Dendritic cell treated with granulocyte-macrophage colony-stimulating factor and Interleukin-4, amounts not matched to agents 40 ng/mL and 50 ng/mL, for 4 days (primary cell): ENCODE results near the gene SNU13.
"Not testable (repeated sequence)": the region's sequence is repeated elsewhere in the genome, so short reads cannot be mapped to it uniquely, and the experiment has no call there.

Experiments used
- H3K27ac Mint-ChIP-seq: one replicate; pipeline ENCODE4 v1.8.0; 2022; ENCODE audit warnings: mild to moderate bottlenecking, mixed read lengths
- H3K27me3 Mint-ChIP-seq: one replicate; pipeline ENCODE4 v1.8.0; 2022; ENCODE audit warnings: mild to moderate bottlenecking, mixed read lengths
- H3K36me3 Mint-ChIP-seq: one replicate; pipeline ENCODE4 v1.8.0; 2022; ENCODE audit warnings: low read depth, mixed read lengths
- H3K4me1 Mint-ChIP-seq: one replicate; pipeline ENCODE4 v1.8.0; 2022; ENCODE audit warnings: low read depth, mixed read lengths
- H3K4me3 Mint-ChIP-seq: one replicate; pipeline ENCODE4 v1.8.0; 2022; ENCODE audit warnings: mild to moderate bottlenecking, moderate library complexity, mixed read lengths
- H3K9me3 Mint-ChIP-seq: one replicate; pipeline ENCODE4 v1.8.0; 2022; ENCODE audit warnings: mixed read lengths
- intact Hi-C: fragments of 100-400 bp; cut with micrococcal nuclease; formaldehyde crosslinking; loops from one replicate; pipeline ENCODE4 v1.15.0; 2022

Gene SNU13

DNA sequence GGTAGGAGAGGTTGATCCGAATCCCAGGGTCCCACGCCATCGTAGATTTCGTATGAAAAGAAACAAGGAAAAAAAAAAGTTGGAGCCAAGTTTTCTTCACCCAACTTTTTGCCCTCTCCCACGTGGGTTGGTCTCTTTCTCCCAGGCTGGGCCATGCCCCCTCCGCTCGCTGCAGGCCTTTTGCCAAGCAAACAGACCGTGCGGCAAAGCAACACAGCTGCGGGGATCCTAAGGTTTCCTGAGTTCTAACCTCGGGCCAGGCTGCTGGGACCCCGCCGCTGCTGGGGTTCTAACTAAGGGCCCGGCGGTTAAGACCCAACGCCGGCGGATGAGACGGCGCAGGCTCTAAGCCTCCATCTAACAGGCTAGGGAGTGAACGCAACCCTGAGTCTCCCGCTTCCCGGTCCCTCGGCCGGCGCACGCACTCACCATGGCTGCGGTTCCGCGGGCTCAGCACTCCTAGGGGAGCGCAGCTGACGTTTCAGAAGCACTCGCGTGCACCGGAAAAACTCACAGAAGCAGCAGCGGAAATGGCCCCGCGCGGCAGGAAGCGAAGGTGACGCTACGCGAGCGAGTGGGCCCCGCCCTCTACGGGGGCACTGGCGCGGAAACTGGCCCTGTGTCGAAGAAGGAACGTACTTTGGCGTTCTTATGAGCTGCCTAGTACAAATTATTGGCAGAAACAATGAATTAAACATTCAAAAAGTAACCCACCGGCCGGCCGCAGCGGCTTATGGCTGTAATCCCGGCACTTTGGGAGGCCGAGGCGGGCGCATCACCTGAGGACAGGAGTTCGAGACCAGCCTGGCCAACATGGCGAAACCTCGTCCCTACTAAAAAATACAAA, at the start of gene SNU13:
Gene SNU13 (minus strand): TSS at position 503 of the 847 bp plus-strand sequence. CDS start 71 bp downstream, at position 432.
- Mint-ChIP-seq H3K9me3 (no peaks in the 10 kb centered on the region), H3K4me1 (peaks cover 15% of the 10 kb centered on the region), H3K27ac (peak within 1 kb of the TSS; percentile 98), H3K36me3 (peaks cover 19% of the 10 kb centered on the region), H3K27me3 (no peaks in the 10 kb centered on the region), H3K4me3 (peak within 1 kb of the TSS; percentile 91)
- intact Hi-C loops, result loop anchor here (2.0 kb wide), 1 partner anchor 22 kb away; no protein-coding TSS in a partner anchor

DNA sequence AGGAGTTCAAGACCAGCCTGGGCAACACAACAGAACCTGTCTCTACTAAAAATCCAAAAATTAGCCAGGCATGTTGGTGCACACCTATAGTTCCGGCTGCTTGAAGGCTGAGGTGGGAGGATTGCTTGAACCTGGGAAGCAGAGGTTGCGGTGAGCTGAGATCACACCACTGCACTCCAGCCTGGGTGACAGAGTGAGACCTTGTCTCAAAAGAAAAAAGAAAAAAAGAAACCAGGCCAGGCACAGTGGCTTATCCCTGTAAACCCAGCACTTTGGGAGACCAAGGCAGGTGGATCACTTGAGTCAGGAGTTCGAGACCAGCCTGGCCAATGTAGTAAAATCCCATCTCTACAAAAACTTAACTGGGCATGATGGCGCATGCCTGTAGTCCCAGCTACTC, 44.6 kb upstream of the SNU13 start:
- H3K9me3 Mint-ChIP-seq, H3K27me3 Mint-ChIP-seq, H3K36me3 Mint-ChIP-seq, intact Hi-C loops, H3K27ac Mint-ChIP-seq, H3K4me1 Mint-ChIP-seq, H3K4me3 Mint-ChIP-seq: not testable (repeated sequence)

DNA sequence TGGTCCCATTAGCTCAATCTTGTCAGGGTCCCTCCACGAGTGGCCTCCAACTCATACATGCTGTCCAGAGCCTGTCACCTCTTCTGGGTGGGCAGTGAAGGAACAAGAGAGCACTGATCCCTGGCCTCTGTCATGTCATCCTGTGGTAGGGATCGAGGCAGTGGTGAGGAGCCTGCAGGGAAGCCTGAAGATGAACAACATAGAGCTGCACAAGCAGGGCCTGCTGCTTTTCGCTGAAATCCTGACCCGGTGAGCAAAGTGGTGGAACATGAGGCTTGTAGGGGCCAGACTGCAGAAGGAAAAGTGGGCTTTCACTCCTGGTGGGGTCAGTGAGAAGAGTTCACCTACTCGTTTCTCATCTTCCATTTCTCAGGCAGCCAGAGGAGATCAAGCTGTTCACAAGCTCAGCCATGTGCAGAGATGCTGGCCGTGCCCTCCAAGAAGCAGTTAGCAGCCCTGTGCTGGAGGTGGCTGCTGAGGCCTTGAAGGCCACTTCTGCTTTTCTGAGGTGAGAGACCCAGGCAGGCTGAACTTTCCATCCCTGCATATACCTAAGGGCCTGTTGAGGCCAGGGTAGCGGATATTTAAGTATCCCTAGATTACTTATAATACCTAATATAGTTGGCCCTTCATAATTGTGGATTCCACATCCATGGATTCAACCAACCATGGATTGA, 43.6 kb upstream of the SNU13 start:
- Mint-ChIP-seq H3K27me3 (no peaks in the 10 kb centered on the region), H3K36me3 (no peaks in the 10 kb centered on the region), H3K4me1 (no peaks in the 10 kb centered on the region), H3K27ac (no peak overlapping the region), H3K4me3 (no peak overlapping the region), H3K9me3 (no peaks in the 10 kb centered on the region)
- intact Hi-C loops, result no loop called here

DNA sequence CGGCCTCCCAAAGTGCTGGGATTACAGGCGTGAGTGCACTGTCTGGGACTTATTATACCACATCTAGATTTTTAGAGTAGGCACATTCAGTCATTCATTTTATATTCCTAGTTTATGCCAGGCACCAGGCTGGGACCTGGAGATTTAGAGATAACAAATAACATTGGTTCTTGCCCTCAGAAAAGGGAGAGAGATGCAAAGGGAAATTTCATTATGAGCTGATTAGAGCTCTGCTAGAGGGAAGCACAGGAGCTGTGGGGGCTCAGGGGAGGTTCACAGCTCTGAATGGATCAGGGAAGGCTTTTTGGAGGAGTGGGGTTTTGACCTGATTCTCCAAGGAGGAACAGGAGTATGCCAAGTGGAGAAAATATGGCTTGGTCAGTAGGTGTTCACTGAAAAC, 42.9 kb upstream of the SNU13 start:
- no peak overlapping the region for H3K27ac Mint-ChIP-seq
- no peak overlapping the region for H3K4me3 Mint-ChIP-seq
- intact Hi-C loops, result no loop called here
- H3K4me1 Mint-ChIP-seq, result no peaks in the 10 kb centered on the region
- H3K27me3 Mint-ChIP-seq, result peaks cover 2% of the 10 kb centered on the region
- no peaks in the 10 kb centered on the region for H3K36me3 Mint-ChIP-seq
- no peaks in the 10 kb centered on the region for H3K9me3 Mint-ChIP-seq

DNA sequence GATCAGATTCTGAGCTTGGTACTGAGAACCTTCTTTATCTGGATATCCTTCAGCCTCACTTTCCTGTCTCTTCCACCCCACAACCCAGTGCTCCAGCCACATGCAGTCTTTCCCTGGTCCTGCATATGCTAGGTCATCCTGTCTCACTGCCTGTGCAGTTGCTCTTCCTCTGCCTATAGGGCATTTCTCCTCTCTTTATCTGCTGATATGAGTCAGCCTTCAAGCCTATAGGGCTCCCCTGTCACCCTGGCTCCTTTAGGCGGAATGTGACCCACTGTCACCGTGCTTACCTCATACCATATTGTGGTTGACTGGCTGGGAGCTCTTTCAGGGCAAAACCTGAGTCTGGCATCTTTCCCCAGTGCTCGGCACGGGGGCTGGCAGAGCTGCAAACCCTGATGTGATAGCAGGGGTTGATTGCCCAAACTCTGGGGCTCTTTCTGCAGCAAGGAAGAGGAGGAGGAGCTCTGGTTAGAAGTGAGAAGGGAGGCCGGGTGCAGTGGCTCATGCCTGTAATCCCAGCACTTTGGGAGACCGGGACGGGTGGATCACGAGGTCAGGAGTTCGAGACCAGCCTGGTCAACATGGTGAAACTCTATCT, 36.9 kb upstream of the SNU13 start:
- Mint-ChIP-seq H3K4me3 (no peak overlapping the region), H3K36me3 (no peaks in the 10 kb centered on the region), H3K27ac (no peak overlapping the region), H3K27me3 (peaks cover 2% of the 10 kb centered on the region), H3K4me1 (no peaks in the 10 kb centered on the region), H3K9me3 (no peaks in the 10 kb centered on the region)
- intact Hi-C loops, result no loop called here

DNA sequence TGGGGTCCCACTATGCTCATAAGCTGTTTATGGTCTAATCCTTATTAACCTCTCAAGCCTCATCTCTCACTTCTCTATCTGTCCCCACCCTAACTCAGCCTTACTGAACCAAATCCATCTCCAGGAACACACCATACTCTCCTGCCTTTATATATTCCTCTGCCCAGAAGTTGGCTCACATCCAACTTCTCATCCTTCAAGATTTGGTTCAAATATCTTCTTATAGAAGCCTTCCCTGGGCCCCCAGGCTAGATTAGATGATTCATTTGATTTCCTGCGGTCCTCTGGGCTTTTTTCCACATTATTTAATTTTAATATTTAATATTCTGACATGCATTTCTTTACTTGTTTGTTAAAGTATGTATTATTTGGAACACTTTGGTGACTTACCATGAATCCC, 33.8 kb upstream of the SNU13 start:
- no peak overlapping the region for H3K27ac Mint-ChIP-seq
- H3K4me3 Mint-ChIP-seq, result no peak overlapping the region
- no peaks in the 10 kb centered on the region for H3K4me1 Mint-ChIP-seq
- intact Hi-C loops, result no loop called here
- H3K9me3 Mint-ChIP-seq, result no peaks in the 10 kb centered on the region
- H3K36me3 Mint-ChIP-seq, result no peaks in the 10 kb centered on the region
- peaks cover 4% of the 10 kb centered on the region for H3K27me3 Mint-ChIP-seq

DNA sequence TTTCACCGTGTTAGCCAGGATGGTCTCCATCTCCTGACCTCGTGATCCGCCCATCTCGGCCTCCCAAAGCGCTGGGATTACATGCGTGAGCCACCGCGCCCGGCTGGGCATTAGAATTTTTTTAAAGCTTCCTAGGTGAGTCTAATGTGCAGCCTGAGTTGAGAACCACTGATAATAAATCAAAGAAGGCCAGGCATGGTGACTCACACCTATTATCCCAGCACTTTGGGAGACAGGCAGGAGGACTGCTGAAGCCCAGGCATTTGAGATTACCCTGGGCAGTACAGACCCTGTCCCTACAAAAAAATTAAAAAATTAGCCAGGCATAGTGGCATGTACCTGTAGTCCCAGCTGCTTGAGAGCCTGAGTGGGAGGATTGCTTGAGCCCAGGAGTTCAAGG, 24.3 kb upstream of the SNU13 start:
- no peaks in the 10 kb centered on the region for H3K9me3 Mint-ChIP-seq
- intact Hi-C loops, result no loop called here
- peaks cover 4% of the 10 kb centered on the region for H3K4me1 Mint-ChIP-seq
- peaks cover 12% of the 10 kb centered on the region for H3K27me3 Mint-ChIP-seq
- no peak overlapping the region for H3K4me3 Mint-ChIP-seq
- no peak overlapping the region for H3K27ac Mint-ChIP-seq
- no peaks in the 10 kb centered on the region for H3K36me3 Mint-ChIP-seq

DNA sequence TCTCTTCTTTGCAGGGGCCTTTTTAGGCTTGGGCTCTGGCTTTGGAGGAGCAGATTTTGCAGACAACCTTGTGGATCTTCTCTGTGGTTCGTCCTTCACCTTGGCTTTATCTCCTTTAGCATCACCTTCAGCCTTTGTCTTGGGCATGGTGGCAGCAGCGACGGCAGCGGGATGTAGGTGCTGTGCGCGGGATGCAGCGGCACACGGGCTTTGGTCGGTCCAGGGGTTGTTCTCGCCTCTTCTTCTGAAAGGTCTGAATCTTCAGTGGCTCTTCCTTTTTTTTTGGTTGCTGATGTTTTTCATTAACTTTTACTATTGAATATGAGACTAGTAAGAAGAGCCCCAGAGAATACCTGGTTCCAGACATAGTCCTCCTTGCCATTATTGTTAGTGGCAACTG, 20.7 kb upstream of the SNU13 start:
- intact Hi-C loops, result no loop called here
- no peak overlapping the region for H3K27ac Mint-ChIP-seq
- H3K27me3 Mint-ChIP-seq, result peaks cover 5% of the 10 kb centered on the region
- no peaks in the 10 kb centered on the region for H3K9me3 Mint-ChIP-seq
- peaks cover 4% of the 10 kb centered on the region for H3K4me1 Mint-ChIP-seq
- no peaks in the 10 kb centered on the region for H3K36me3 Mint-ChIP-seq
- H3K4me3 Mint-ChIP-seq, result no peak overlapping the region

DNA sequence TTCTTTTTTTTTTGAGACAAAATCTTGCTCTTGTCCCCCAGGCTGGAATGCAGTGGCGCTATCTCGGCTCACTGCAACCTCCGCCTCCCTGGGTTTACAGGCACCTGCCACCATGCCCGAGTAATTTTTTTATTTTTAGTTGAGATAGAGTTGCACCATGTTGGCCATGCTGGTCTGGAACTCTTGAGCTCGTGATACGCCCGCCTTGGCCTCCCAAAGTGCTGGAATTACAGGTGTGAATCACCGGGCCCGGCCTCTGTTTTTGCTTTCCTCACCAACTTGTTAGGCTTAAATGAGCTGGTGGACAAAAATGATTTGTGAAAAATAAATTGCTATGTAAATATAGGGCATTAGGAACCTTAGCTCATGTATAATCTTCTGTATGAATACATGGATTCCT, 14.1 kb upstream of the SNU13 start:
- H3K27ac Mint-ChIP-seq, result no peak overlapping the region
- intact Hi-C loops, result no loop called here
- H3K36me3 Mint-ChIP-seq, result no peaks in the 10 kb centered on the region
- no peaks in the 10 kb centered on the region for H3K9me3 Mint-ChIP-seq
- H3K27me3 Mint-ChIP-seq, result peaks cover 5% of the 10 kb centered on the region
- H3K4me3 Mint-ChIP-seq, result no peak overlapping the region
- peaks cover 5% of the 10 kb centered on the region for H3K4me1 Mint-ChIP-seq

DNA sequence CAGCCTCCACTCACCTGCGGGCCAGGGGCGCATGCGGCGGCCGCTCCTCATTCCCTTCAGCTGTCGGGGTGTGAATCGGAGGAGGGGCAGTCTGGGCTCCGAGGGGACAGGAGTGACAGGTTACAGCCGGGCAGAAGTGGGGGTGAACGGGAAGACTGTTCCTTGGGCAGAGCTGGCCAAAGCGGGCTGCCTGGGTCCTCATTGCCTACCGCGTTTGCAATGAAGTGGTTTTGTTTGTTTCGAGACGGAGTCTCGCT, 11.4 kb upstream of the SNU13 start:
- Mint-ChIP-seq H3K27me3 (peaks cover 5% of the 10 kb centered on the region), H3K9me3 (no peaks in the 10 kb centered on the region), H3K36me3 (no peaks in the 10 kb centered on the region), H3K4me3 (no peak overlapping the region), H3K27ac (no peak overlapping the region), H3K4me1 (peaks cover 5% of the 10 kb centered on the region)
- intact Hi-C loops, result no loop called here

DNA sequence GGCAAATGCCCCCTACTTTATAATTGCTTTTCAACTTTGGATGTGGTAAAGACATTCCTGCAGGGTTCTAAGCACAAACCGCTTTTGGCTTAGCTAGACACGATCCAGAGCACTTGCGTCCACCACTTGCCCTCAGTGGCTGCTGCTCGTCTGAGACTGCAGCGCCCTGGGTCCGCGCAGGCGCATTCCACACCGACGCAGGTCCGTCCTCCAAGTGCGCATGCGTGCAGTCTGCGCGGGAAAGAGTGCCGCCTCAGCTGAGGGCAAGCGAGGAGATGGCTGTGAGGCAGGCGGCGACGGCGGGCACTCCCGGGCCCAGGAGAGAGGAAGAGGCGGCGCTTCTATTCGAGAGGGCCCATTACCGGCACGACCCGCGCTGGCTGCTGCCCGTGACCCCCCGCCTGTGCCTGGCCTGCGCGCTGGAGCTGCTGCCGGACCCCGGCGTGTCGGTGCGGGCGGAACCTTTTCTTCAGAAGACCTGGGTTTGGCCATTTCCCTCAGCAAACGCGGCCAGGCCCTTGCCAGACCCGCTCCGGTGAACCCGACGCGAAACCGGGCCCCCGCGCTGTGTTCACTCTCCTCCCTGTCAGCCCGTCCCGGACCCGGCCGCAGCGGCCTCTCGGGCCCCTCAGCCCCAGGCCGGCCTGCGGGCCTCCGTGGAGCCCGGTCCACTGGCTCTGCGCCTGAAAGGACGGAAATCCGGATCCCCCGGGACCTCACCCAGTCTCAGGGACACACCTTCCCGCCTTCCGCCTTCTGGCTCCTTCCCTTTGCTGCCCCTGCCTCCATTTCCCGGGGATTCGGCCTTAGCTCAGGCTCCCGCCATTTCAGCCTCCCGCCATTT, 10.8 kb upstream of the SNU13 start, which contains the start of gene MEI1:
Gene MEI1 (plus strand): TSS at position 240 of the 844 bp plus-strand sequence. CDS start 36 bp downstream, at position 276.
- no peaks in the 10 kb centered on the region for H3K9me3 Mint-ChIP-seq
- peak within 1 kb of the TSS; percentile 21 for H3K27ac Mint-ChIP-seq
- intact Hi-C loops, result loop anchor here (10.0 kb wide), 1 partner anchor 155 kb away; no protein-coding TSS in a partner anchor
- peak within 1 kb of the TSS; percentile 59 for H3K4me3 Mint-ChIP-seq
- peaks cover 5% of the 10 kb centered on the region for H3K27me3 Mint-ChIP-seq
- H3K4me1 Mint-ChIP-seq, result peaks cover 5% of the 10 kb centered on the region
- H3K36me3 Mint-ChIP-seq, result no peaks in the 10 kb centered on the region

DNA sequence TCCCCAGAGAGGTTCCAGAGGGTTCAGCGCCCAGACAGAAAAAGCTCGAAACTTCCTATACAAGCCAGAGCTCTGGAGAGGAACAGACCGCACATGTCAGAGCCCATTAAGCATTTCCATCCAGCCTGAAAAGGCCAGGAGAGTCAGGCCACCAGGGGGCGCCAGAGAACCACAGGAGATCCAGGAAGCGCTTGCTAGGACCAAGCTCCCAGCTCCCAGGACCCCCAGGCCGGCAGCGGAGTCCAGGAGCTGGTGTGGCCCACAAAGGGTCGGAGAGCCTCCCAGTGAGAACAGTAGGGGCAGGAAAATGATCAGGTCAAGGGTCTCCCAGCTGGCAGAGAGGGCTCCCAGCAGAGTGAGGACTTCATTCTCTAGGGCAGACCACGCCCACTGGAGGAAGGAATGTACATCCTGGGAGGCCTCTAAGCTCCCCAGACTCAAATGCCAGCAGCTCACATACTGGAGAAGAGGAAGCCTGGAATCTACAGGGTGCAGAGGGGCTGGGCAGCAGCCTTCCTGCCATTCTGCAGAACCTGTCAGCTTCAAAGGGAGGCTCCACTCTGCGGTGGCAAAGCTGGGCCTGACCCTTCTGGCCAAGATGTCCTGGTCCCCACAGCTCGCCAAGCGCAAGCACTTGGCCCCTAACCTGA, 8.6 kb upstream of the SNU13 start:
- Mint-ChIP-seq H3K36me3 (no peaks in the 10 kb centered on the region), H3K27me3 (peaks cover 5% of the 10 kb centered on the region), H3K27ac (no peak overlapping the region), H3K4me1 (peaks cover 5% of the 10 kb centered on the region), H3K9me3 (no peaks in the 10 kb centered on the region), H3K4me3 (peak overlapping the region; percentile 59)
- intact Hi-C loops, result loop anchor here (2.0 to 10.0 kb wide), 2 partner anchors 158 to 244 kb away; no protein-coding TSS in a partner anchor

DNA sequence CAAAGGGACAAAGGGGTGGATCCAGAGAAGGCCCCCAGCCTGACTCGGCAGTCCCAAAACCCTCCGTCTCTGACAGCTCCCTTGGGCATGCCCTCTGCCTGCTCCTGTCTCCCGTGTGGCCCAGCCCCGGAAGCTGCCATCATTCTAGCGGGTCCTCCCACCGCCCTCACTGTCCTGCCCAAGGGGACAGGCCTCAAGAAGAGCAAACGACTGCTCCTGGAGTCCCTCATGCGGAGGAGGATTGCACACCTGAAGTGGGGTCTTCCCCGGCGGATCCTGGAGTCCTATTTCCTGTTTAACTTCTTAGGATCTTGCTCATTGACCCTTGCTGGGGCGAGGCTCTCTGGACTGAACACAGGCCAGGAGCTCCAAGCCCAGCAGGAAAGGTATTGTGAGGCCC, 8.0 kb upstream of the SNU13 start:
- no peak overlapping the region for H3K4me3 Mint-ChIP-seq
- no peaks in the 10 kb centered on the region for H3K9me3 Mint-ChIP-seq
- no peaks in the 10 kb centered on the region for H3K36me3 Mint-ChIP-seq
- H3K27ac Mint-ChIP-seq, result no peak overlapping the region
- H3K4me1 Mint-ChIP-seq, result peaks cover 5% of the 10 kb centered on the region
- peaks cover 5% of the 10 kb centered on the region for H3K27me3 Mint-ChIP-seq
- intact Hi-C loops, result loop anchor here (2.0 to 10.0 kb wide), 2 partner anchors 158 to 244 kb away; no protein-coding TSS in a partner anchor
